Fibroblast of mammary gland (primary cell): ENCODE results near the gene CYB5B.
"Not testable (repeated sequence)": the region's sequence is repeated elsewhere in the genome, so short reads cannot be mapped to it uniquely, and the experiment has no call there.

ENCODE experiments used
- DNase-seq: peaks from one replicate; pipeline ENCODE4 v3.0.0-alpha.2; 2010; ENCODE audit warnings: low read depth
- H3K4me3 ChIP-seq: 2 replicates; pipeline ENCODE4 v1.5.1; 2011; ENCODE audit warnings: low read depth, mild to moderate bottlenecking, low read length, moderate library complexity; ENCODE audit not compliant: control insufficient read depth
- CTCF ChIP-seq: conservative IDR thresholded peaks from 2 replicates; pipeline ENCODE4 v1.5.1; 2011; ENCODE audit warnings: low read depth, low read length, inconsistent platforms; ENCODE audit not compliant: control insufficient read depth, insufficient read depth

The CYB5B gene

GRCh38 chr16:69413045-69413664, 11.3 kb upstream of the CYB5B start:
- DNase-seq, result no peak
- TF ChIP-seq CTCF, result no peak
- no peak overlapping the region for H3K4me3 ChIP-seq

- no peak for DNase-seq
- TF ChIP-seq CTCF, result no peak
- H3K4me3 ChIP-seq, result no peak overlapping the region
Measured at GRCh38 chr16:69417520-69418199, 6.8 kb upstream of the CYB5B start.

- DNase-seq, result no peak
- H3K4me3 ChIP-seq, result no peak overlapping the region
- TF ChIP-seq CTCF, result no peak
Measured at GRCh38 chr16:69419956-69420355, 4.5 kb upstream of the CYB5B start.

- H3K4me3 ChIP-seq, result no peak overlapping the region
- TF ChIP-seq CTCF, result no peak
- no peak for DNase-seq
Measured at GRCh38 chr16:69423189-69423588, 1.2 kb upstream of the CYB5B start.

- TF ChIP-seq CTCF, result no peak
- peak overlapping the region; percentile 100 for H3K4me3 ChIP-seq
- DNase-seq, result no peak
Measured at GRCh38 chr16:69424935-69425784, 741 bp downstream of the CYB5B start.

GRCh38 chr16:69428652-69429051, 4.2 kb downstream of the CYB5B start:
- TF ChIP-seq CTCF, result no peak
- no peak overlapping the region for H3K4me3 ChIP-seq

GRCh38 chr16:69429058-69429640, 4.7 kb downstream of the CYB5B start:
- H3K4me3 ChIP-seq, DNase-seq: not testable (repeated sequence)

More at GRCh38 chr16:69428652-69429051, 4.2 kb downstream of the CYB5B start:
- no peak for DNase-seq
